Activated CD4-positive, alpha-beta T cell treated with anti-CD3 and anti-CD28 coated beads for 24 hours (primary cell): ENCODE data around the gene DNAI4.
A peak's percentile ranks its signal among the peaks of the same experiment; 100 is the strongest.

Experiments used
- DNase-seq, 2 donors: peaks; one replicate each; pipeline ENCODE4 v3.0.0-alpha.2; 2020; ENCODE audit warnings: low read depth in 2 of 2

DNAI4 gene

DNA sequence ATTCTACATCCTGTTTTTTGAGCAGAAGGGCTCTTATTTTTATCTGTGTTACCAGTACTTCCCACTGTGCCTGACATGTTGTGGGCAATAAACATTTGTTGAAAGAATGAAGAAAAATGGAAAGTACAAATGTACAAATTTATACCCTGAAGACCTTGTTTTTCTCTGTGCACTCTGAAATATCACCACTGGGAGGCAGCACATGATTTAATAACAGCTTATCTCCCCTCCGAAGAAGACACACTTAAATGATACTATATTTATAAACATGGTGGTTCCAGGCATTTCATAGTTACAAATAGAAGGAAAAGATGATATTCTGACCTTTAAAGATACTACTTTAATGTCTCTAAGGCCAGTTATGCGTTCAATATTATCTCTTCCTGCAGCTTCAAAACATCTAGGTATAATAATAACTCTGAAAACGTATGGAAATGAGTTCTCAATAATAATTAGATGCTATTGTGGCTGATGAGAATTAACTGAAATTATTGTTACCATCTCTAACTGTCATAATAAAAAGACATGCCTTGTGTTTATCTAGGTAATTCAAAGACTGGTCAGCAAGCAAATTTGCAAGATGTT lies 159.6 kb downstream of the DNAI4 start:
- peak; percentile 27 to 56 for DNase-seq
